SK-N-SH (cell line): Measurements from ENCODE around the gene ADPGK. TPM values are rescaled to one million over a fixed set of nuclear protein-coding genes. Genes with fewer than 3 reads are reported as not detected.

ENCODE experiments used
- CTCF ChIA-PET: fragments of 300-600, 350-600 bp; formaldehyde crosslinking; extraction: SDS; loops from one replicate; lab custom pipeline; 2021; lab: Yijun Ruan, JAX
- POLR2A ChIA-PET: fragments of 350-600 bp; sonication (Branson Sonifier 250); formaldehyde crosslinking; extraction: SDS; loops from one replicate; lab custom pipeline; 2020; ENCODE audit warnings: antibody characterized with exemption, inconsistent platforms; lab: Yijun Ruan, JAX
- DNase-seq: peaks from one replicate; pipeline ENCODE4 v3.0.0; 2012
- H2AFZ ChIP-seq: fragments of 200-600 bp; sonication (generic); 2 replicates; pipeline ENCODE4 v1.8.1; 2016; ENCODE audit warnings: antibody characterized with exemption, mild to moderate bottlenecking, low read depth
- H3F3A ChIP-seq: fragments of 200-600 bp; sonication (generic); replicated peaks from 2 replicates; pipeline ENCODE3; 2016; ENCODE audit warnings: antibody characterized with exemption, mild to moderate bottlenecking; ENCODE audit not compliant: insufficient read depth
- H3K27ac ChIP-seq, 2 experiments: fragments of 200-500 bp in 1 of 2; fragments of 200-600 bp in 1 of 2; sonication (Bioruptor generic) in 1 of 2; sonication (generic), shearing (Covaris generic) in 1 of 2; 2 replicates each; pipeline versions ENCODE4 v1.5.1 to v1.6.1; 2014 to 2016; ENCODE audit warnings: low read depth in 2 of 2, inconsistent platforms in 1 of 2, low read length in 1 of 2, mild to moderate bottlenecking in 1 of 2, mixed read lengths in 1 of 2
- H3K27me3 ChIP-seq: fragments of 200-600 bp; sonication (generic), shearing (Covaris generic); 2 replicates; pipeline ENCODE4 v1.6.1; 2016; ENCODE audit warnings: mixed run types; ENCODE audit not compliant: insufficient read depth
- H3K36me3 ChIP-seq, 2 experiments: fragments of 200-500 bp in 1 of 2; fragments of 200-600 bp in 1 of 2; sonication (Bioruptor generic) in 1 of 2; sonication (generic) in 1 of 2; replicated peaks in 1 of 2; 2 replicates each; pipeline versions ENCODE3 to v1.5.1; 2014 to 2016; ENCODE audit warnings: low read length in 1 of 2, mild to moderate bottlenecking in 1 of 2; ENCODE audit not compliant: insufficient read depth in 2 of 2, control insufficient read depth in 1 of 2
- H3K4me1 ChIP-seq, 2 experiments: fragments of 200-500 bp in 1 of 2; fragments of 200-600 bp in 1 of 2; sonication (Bioruptor generic) in 1 of 2; sonication (generic), shearing (Covaris generic) in 1 of 2; 2 replicates each; pipeline versions ENCODE4 v1.5.1 to v1.6.1; 2014 to 2016; ENCODE audit warnings: low read depth in 1 of 2, low read length in 1 of 2, mixed run types in 1 of 2; ENCODE audit not compliant: insufficient read depth in 2 of 2, control insufficient read depth in 1 of 2
- H3K4me2 ChIP-seq: fragments of 200-600 bp; sonication (generic), shearing (Covaris generic); 2 replicates; pipeline ENCODE4 v1.6.1; 2017; ENCODE audit warnings: mixed run types
- H3K4me3 ChIP-seq, 2 experiments: fragments of 200-500 bp in 1 of 2; fragments of 200-600 bp in 1 of 2; sonication (Bioruptor generic) in 1 of 2; sonication (generic), shearing (Covaris generic) in 1 of 2; 2 replicates each; pipeline versions ENCODE4 v1.5.1 to v1.8.1; 2014 to 2016; ENCODE audit warnings: low read depth in 2 of 2, inconsistent platforms in 1 of 2, low read length in 1 of 2, mild to moderate bottlenecking in 1 of 2, mixed read lengths in 1 of 2, moderate library complexity in 1 of 2
- H3K79me2 ChIP-seq: fragments of 200-600 bp; sonication (generic); 2 replicates; pipeline ENCODE4 v1.8.1; 2017; ENCODE audit warnings: mild to moderate bottlenecking; ENCODE audit not compliant: insufficient read depth
- H3K9ac ChIP-seq: fragments of 200-600 bp; sonication (generic); 2 replicates; pipeline ENCODE4 v1.6.1; 2017; ENCODE audit warnings: mixed run types
- H3K9me2 ChIP-seq: fragments of 200-600 bp; sonication (generic); 2 replicates; pipeline ENCODE4 v1.6.1; 2017; ENCODE audit warnings: mixed run types
- H3K9me3 ChIP-seq: fragments of 200-600 bp; sonication (generic); 2 replicates; pipeline ENCODE4 v1.6.1; 2017; ENCODE audit warnings: mixed run types, mild to moderate bottlenecking, moderate library complexity
- H4K20me1 ChIP-seq: fragments of 200-600 bp; sonication (generic); 2 replicates; pipeline ENCODE4 v1.6.1; 2017; ENCODE audit warnings: mild to moderate bottlenecking, mixed run types; ENCODE audit not compliant: insufficient read depth
- CTCF ChIP-seq: fragments of 200-600 bp; sonication (generic); IDR thresholded peaks from 2 replicates; pipeline ENCODE4 v1.6.1; 2017; ENCODE audit warnings: antibody characterized with exemption, mild to moderate bottlenecking, moderate library complexity
- FOXJ3 ChIP-seq: sonication (generic); formaldehyde crosslinking; IDR thresholded peaks from 2 replicates; pipeline ENCODE4 v1.5.1; 2020; ENCODE audit warnings: mild to moderate bottlenecking, missing genetic modification reagents
- SIN3A ChIP-seq: IDR thresholded peaks from 2 replicates; pipeline ENCODE4 v1.6.1; 2012; ENCODE audit warnings: low read depth, mild to moderate bottlenecking, low read length, moderate library complexity, borderline replicate concordance
- TAF1 ChIP-seq: IDR thresholded peaks from 2 replicates; pipeline ENCODE4 v1.6.1; 2012; ENCODE audit warnings: low read depth, mild to moderate bottlenecking, low read length, moderate library complexity, borderline replicate concordance
- TCF12 ChIP-seq: IDR thresholded peaks from 2 replicates; pipeline ENCODE4 v1.4.0; 2012
- USF2 ChIP-seq: fragments of 150-350 bp; IDR thresholded peaks from 2 replicates; pipeline ENCODE4 v1.6.1; 2017; ENCODE audit warnings: antibody characterized with exemption, low read length, low read depth, borderline replicate concordance
- WGBS: methylation state at CpG from one replicate; pipeline ENCODE4 v1.1.6; 2017; ENCODE audit warnings: low lambda C conversion rate; 5-methylcytosine and 5-hydroxymethylcytosine counted together
- polyA plus RNA-seq, 3 experiments: library from polyadenylated mRNA; depleted of rRNA; stranded (reverse); fragments of >200 nt; gene quantifications; 2 replicates each; pipeline ENCODE4 v1.2.3, GENCODE V29; 2012
- TF ChIP-seq, protein P1 (sequence below): IDR thresholded peaks from 2 replicates; pipeline ENCODE4 v1.6.1; 2012; ENCODE audit warnings: mild to moderate bottlenecking, low read depth, low read length, moderate library complexity

Gene ADPGK
- polyA plus RNA-seq, 1 of the 3 experiments (the other 2 are of a cell fraction) = 57.3 TPM

GRCh38 chr15:72732516-72732915 is 51.0 kb downstream of the ADPGK start:
- no peaks in the 10 kb centered on the region for H4K20me1 ChIP-seq
- POLR2A ChIA-PET = no interaction called here

More at GRCh38 chr15:72732516-72732915, 51.0 kb downstream of the ADPGK start:
- H3K4me1 ChIP-seq = no peaks in the 10 kb centered on the region
- DNase-seq = no peak
- no peak for TF ChIP-seq USF2
- no peak for TF ChIP-seq SIN3A
- TF ChIP-seq TCF12 = no peak
- TF ChIP-seq TAF1 = no peak
- TF ChIP-seq, protein P1, sequence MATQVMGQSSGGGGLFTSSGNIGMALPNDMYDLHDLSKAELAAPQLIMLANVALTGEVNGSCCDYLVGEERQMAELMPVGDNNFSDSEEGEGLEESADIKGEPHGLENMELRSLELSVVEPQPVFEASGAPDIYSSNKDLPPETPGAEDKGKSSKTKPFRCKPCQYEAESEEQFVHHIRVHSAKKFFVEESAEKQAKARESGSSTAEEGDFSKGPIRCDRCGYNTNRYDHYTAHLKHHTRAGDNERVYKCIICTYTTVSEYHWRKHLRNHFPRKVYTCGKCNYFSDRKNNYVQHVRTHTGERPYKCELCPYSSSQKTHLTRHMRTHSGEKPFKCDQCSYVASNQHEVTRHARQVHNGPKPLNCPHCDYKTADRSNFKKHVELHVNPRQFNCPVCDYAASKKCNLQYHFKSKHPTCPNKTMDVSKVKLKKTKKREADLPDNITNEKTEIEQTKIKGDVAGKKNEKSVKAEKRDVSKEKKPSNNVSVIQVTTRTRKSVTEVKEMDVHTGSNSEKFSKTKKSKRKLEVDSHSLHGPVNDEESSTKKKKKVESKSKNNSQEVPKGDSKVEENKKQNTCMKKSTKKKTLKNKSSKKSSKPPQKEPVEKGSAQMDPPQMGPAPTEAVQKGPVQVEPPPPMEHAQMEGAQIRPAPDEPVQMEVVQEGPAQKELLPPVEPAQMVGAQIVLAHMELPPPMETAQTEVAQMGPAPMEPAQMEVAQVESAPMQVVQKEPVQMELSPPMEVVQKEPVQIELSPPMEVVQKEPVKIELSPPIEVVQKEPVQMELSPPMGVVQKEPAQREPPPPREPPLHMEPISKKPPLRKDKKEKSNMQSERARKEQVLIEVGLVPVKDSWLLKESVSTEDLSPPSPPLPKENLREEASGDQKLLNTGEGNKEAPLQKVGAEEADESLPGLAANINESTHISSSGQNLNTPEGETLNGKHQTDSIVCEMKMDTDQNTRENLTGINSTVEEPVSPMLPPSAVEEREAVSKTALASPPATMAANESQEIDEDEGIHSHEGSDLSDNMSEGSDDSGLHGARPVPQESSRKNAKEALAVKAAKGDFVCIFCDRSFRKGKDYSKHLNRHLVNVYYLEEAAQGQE = no peak
- TF ChIP-seq CTCF = peak; percentile 6; the same call in 1 of the 2 replicates
- no peak for TF ChIP-seq FOXJ3 (CRISPR knock-in tag)
- H3K36me3 ChIP-seq = peaks cover 24 to 50% of the 10 kb centered on the region in 2 experiments
- no peaks in the 10 kb centered on the region for H3K27me3 ChIP-seq
- H2AFZ ChIP-seq = no peak overlapping the region
- H3K27ac ChIP-seq = no peak overlapping the region
- H3K9ac ChIP-seq = no peak overlapping the region
- H3K9me2 ChIP-seq = no peaks in the 10 kb centered on the region
- H3K4me3 ChIP-seq = no peak overlapping the region
- 95% methylated on average over 4 of the region's 4 CpGs for WGBS
- H3K9me3 ChIP-seq = no peaks in the 10 kb centered on the region
- H3K4me2 ChIP-seq = no peak overlapping the region
- H3K79me2 ChIP-seq = no peaks in the 10 kb centered on the region
- H3F3A ChIP-seq = no peaks in the 10 kb centered on the region
- CTCF ChIA-PET = interaction anchor here (0.7 to 7.2 kb wide), 4 partner anchors 10 to 511 kb away, joined by 3 to 72 read pairs (median 4); no protein-coding TSS in a partner anchor
